GM21529 (cell line): ENCODE measurements around the gene CLCNKA.
"Not testable (repeated sequence)": the region's sequence is repeated elsewhere in the genome, so short reads cannot be mapped to it uniquely, and the experiment has no call there.

Experiments
- ATAC-seq: cut with Tn5 transposase; IDR thresholded peaks from one replicate; pipeline ENCODE4 v1.9.1; 2021; ENCODE audit not compliant: unreplicated experiment

Gene CLCNKA

GRCh38 chr1:16021681-16022080 is at the start of gene CLCNKA:
Gene CLCNKA (plus strand): TSS chr1:16022036. CDS start chr1:16022620, 584 bp downstream.
- ATAC-seq: no peak

GRCh38 chr1:15972409-15972808 is 49.4 kb upstream of the CLCNKA start:
- ATAC-seq: no peak

DNA sequence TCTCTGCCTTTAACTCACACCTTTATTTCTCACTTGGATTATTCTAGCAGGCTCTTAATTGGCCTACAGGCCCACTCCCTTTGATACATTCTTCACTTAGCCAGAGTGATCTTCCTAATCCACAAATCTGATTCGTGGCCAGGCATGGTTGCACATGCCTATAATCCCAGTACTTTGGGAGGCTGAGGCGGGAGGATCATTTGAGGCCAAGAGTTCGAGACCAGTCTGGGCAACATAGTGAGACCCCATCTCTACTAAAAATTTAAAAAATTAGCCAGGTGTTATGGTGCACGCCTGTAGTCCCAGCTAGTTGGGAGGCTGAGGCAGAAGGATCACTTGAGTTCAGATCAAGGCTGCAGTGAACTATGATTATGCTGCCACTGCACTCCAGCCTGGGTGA is 48.1 kb upstream of the CLCNKA start:
- no peak for ATAC-seq

DNA sequence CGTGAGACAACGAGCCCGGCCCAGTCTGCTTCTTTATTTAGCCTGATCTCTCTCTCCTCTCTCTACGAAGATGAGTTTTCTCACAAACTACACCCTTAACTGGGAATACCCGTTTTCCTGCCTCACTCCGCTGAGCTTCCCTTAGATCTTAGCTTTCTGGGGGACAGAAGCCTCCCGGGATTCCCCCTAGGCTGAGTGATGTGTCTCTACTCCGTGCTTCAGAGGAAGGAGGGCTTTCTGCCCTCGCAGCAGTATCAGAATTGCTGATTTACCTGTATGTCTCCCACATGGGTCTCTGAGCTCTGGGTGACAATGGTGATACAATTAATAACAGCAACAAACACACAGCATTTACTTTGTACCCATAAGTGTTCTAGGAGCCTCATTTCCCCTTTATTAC is 47.0 kb upstream of the CLCNKA start:
- peak; percentile 37 for ATAC-seq

DNA sequence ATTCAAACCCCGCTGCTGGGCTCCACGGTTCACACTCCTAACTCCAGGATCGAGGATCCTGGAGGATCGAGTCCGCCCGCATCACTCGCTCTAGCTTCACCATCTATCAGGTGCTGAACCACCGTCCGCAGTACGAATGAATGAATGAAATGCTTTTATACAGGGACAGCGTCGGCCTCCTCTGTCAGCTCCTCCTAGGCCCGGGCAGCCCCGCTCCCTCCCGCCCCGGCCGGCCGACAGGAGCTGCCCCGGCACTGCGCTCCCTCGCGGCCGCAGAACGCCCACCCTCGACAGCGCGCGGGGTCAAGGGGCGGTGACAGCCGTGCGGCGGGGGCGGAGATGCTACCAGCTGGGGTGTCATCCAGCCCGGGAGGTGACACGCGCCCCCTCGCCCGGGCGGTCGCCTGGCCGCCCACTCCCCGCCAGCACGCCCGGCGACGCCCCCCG is 46.5 kb upstream of the CLCNKA start:
- peak; percentile 50 for ATAC-seq

DNA sequence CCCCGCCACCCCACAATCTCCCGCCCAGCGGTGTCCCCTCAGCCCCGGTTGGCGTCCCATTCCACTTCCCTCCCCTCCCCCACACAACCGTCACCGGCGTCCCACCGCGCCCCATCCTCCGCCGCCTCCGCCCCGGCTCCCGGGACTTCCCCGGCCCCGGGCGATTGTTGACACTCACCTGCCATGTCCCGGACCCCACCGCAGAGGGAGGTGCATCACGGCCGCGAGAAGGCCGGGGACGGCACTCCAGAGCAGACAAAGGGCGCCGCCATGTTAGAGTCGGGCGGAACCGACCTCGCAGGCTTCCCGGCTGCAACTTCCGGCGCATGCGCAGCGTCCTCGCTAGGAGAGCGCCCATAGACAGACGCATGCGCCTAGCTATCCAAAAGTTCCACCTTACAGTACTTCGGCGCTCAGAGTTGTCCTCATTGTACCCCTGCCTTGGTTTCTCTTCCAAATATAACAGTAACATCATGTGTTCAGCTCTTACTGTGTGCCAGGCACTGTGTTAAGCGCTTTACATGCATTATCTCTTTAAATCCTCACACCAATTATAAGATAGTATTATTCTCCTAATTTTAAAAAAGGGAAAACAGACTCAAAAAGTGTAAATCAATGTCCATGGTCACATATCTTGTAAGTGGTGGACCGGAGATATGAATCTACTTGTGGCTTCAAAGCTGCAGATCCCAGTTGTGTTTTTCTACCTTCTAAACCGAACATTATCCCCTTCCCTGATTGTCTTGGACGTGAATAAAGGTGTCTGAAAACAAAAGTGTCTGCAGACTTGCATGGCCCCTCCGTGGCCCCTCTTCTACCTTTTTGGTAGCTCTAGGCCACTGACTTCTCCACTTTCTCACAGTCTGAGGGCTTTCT is 45.8 kb upstream of the CLCNKA start, which contains the start of gene ZBTB17:
ZBTB17 (minus strand) TSS at position 297 of the 876 bp plus-strand sequence. CDS start 27,606 bp downstream, outside the sequence.
- peak; percentile 74 for ATAC-seq

DNA sequence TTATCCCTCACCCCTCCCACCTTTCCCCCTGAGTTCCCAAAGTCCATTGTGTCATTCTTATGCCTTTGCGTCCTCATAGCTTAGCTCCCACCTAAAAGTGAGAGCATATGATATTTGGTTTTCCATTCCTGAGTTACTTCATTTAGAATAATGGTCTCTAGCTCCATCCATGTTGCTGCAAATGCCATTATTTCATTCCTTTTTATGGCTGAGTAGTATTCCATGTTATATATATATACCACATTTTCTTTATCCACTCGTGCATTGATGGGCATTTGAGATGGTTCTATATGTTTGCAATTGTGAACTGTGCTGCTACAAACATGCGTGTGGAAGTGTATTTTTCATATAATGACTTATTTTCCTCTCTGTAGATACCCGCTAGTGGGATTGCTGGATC is 43.9 kb upstream of the CLCNKA start:
- ATAC-seq: not testable (repeated sequence)

DNA sequence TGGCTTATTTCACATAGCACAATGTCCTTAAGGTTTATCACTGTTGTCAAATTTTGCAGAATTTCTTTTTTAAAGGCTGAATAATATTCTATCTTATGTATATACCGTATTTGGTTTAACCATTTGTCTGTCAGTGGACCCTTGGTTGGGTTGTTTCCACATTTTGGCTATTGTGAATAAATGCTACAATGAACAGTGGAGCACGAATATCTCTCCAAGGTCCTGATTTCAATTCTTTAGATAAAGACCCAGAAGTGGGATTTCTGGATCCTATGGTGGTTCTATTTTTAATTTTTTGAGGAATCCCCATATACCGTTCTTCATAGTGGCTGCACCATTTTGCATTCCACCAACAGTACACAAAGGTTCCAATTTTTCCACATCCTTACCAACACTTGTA is 40.2 kb upstream of the CLCNKA start:
- no peak for ATAC-seq

GRCh38 chr1:15983275-15983674 is 38.6 kb upstream of the CLCNKA start:
- no peak for ATAC-seq

GRCh38 chr1:15985611-15986297 is 36.1 kb upstream of the CLCNKA start:
- no peak for ATAC-seq

DNA sequence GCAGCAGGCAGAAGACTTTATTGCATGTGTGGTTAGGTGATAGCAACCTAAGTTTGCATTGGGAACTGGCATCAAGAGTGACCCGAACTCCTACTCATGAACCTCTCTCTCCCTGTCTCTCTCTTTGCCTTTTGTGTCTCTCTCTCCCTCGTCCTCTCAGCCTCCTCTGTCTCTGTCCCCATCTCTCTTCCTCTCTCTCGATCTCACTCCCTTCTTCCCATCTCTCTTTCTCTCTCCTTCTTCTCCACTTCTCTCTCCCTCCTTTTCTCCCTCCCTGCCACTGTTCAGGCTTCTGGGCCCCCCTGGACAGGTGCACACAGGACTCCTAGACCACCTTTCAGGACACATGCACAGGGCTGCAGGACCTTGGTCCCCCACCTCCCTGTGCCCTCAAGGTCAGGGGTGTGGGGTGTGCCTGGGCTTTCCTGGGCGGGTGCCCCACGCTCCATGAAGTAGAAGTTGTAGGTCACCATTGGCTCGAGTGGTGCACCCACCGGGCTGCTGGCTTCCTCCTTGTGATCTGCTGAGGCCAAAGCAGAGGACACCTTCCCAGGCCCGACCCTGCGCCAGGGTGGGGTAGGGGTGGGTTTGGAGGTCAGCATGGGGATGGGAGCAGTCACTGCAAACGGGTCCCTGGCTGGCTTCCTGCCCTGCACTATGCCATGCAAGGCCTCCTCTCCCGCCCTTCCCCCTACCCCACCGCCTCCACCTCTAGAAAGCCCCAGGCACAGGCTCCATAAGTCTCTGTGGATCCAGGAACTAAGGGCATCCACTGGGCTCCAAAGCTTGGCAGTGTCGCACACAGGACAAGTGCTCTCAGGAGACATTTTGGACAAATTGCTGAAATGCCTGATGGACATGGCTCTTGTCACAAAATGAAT is 32.7 kb upstream of the CLCNKA start:
- no peak for ATAC-seq

- no peak for ATAC-seq
Measured at GRCh38 chr1:15989776-15990175, 32.1 kb upstream of the CLCNKA start.

GRCh38 chr1:15991427-15992186 is 30.2 kb upstream of the CLCNKA start:
- no peak for ATAC-seq

DNA sequence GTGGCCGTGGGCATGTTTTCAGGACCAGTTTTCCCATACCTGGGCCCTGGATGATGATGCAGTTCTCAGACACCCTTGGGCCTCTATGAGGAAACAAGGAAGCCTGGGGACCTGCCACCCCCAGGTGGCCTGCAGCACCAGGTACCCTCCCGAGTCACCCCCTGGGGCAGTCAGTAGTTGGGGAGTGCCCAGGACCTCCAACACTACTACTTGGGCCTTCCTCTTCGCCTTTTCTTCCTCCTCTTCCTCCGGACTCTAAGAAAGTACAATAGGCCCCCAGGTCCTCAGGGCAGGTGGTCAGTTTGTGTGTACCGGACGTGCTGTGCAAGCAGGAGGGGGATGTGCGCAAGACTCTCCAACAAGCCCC is 29.7 kb upstream of the CLCNKA start:
- no peak for ATAC-seq

DNA sequence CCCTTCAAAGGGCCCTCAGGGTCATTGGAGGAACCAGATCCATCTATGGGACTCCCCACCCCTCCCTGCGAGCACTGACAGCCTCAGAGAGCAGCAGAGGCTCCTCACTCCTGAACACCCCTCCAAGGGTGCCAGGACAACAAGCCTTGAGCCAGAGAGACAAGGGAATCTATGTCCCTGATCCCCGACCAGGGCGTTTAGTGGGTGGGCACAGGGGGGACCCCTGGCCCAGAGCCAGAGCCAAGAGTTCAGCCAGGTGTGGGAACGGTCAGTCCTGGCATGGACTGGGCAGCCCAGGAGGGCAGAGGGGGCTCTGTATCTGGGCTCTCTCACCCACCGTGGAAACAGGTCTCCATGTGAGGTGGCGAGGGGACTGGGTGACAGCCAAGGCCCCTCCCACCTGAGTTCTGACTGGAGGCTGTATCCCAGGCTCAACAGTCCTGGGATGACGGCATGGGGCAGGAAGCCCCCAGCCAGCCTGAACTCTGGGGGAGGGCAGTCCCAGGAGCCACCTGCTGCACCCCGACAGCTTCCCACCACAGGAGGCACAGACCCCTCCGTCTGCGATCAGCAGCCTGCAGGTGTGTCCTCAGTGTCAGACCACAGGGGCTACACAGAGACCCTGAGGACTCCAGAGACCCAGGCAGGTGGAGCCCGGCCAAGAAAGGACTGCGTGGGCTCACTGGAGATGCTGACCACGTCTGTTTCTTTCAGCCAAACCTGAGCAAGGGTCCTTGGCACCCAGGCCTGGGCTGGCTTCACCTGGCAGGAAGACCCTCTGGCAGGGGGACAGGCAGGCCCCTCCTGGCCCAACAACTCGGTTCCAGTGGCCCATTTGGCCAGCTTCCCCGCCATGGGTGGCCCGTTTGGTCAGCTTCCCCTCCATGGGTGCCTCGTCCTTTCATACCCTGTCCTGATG is 29.0 kb upstream of the CLCNKA start:
- no peak for ATAC-seq

- no peak for ATAC-seq
Measured at GRCh38 chr1:15993666-15994065, 28.2 kb upstream of the CLCNKA start.

DNA sequence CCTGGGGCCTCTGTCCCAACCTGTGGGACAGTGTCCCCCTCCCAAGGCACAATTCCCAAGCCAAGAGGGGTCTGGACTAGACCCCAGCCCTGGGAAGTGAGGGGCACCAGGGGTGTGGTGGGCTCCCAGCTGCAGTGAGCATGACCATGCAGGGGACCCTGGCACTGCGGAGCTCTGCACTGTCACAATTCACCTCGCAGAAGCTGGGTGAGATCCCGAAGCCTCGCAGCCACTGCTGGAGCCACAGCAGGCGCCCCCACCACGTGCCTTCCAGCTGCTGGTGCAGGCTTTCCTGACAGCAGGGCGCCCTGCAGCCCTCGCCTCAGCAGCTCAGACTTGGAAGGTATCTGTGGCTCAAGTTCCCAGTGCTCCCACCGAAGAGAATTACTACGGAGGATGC is 27.8 kb upstream of the CLCNKA start:
- no peak for ATAC-seq

DNA sequence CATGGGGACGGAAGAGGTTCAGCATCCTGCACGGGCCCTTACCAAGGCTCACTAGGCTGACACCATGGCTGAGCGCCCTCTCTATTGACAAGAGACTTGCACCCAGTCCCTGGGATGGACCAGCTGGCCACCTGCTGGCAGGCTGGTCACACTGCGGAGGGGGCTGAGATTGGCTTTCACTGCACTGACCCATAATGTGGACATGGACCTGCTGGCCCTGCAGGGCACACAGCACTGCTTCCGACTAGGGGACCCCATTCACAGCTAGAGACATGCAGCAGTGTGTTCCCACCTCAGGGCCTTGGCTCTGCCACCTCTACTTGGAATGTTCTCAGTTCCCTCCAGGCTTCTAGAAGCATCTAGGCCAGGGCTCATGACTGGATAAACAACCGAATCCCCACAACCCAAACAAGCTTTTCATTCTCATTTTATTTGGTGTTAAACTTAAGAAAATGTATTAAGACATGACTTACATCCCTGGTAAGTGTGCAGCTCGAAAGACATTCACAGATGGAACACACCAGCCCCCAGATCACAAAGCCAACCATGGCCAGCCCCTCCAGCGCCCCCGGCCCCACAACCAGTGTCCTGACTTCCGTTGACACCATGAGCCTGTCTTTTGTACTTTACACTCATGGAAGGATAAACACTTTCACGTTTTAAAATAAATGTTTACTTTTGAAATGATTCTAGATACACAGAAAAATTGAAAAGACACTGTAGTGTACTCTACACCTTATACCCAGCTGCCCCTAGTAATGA is 27.1 kb upstream of the CLCNKA start:
- ATAC-seq: no peak
